GM19239 (cell line): ENCODE results near the gene TIAM1.

Source experiments
- DNase-seq: peaks from one replicate; pipeline ENCODE4 v3.0.0; 2011; ENCODE audit warnings: low spot score; ENCODE audit not compliant: insufficient read length
- FAIRE-seq: peaks from 2 replicates; lab custom pipeline; 2011; peaks lifted over from hg19 to GRCh38; lab: Jason Lieb, UNC

The TIAM1 gene

DNA sequence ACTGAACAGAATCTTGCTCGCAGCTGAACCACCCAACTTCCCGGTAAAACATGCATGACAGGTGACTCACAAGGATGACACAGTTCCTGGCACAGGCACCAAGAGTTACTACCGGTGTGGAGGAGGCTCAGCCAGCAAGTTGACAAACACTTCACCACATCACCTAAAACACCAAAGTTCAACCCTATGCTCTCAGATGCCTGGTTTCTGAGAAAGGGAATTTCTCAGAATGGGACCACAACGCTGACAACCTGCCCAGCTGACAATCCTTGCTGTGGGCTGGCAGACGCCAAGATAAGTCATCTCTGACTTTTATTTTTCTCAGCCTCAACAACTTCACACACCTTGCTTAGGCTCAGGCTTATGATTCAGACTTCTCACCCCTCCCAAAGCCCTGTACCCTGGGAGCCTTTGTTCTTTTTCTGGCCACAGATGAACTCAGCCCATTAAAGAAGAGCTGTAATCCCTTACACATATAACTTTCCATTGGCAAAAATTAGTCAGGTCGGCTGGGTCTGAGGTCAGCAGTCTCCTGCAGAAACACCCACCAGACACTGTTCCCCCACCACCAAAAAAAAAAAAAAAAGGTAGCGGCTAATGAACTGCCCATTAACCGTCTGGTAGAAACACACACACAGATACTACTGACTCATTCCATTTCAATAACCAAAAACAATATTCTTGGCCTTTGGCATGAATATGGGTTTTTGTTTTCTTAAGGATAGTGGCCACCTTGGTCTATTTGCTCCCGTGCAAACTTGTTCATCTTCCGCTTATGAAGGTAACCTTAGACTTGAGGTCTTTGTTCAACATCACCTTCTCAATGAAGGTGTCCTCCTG lies 10.8 kb upstream of the TIAM1 start:
- DNase-seq = no peak
- no peak for FAIRE-seq

- FAIRE-seq = no peak
- DNase-seq = no peak
Observed at GRCh38 chr21:31354122-31354521, 10.1 kb upstream of the TIAM1 start.

- no peak for FAIRE-seq
- no peak for DNase-seq
Observed at GRCh38 chr21:31352836-31353235, 8.8 kb upstream of the TIAM1 start.

DNA sequence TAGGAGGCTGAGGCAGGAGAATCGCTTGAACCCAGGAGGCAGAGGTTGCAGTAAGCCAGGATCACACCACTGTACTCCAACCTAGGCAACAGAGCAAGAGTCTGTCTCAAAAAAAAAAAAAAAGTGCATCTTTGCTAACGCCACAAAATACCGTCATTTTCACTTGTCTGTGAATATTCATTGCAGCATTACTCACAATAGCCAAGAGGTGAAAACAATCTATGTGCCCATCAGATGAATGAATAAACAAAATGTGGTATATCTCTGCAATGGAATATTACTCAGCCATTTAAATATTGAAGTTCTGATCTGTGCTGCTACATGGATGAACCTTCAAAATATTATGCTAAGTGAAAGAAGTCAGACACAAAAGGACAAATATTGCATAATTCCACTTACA lies 7.9 kb upstream of the TIAM1 start:
- FAIRE-seq = no peak
- no peak for DNase-seq

DNA sequence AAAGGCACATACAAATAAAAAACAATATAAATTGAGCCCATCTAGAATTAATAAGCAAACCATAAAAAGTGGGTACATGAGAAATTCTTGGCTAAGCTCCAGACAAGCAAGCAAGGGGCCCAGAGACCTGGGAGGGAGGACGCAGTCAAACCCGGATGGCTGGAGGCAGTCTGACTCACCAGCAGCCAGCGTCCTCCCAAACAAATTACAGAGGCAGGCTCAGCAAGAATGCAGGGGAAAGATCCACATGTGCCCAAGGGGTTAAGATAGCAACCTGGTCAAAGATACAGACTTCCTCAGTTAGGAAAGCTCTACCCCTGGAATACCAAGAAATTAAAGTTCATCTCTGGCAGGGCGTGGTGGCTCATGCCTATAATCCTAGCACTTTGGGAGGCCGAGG lies 7.4 kb upstream of the TIAM1 start:
- FAIRE-seq (no peak), DNase-seq (no peak)

DNA sequence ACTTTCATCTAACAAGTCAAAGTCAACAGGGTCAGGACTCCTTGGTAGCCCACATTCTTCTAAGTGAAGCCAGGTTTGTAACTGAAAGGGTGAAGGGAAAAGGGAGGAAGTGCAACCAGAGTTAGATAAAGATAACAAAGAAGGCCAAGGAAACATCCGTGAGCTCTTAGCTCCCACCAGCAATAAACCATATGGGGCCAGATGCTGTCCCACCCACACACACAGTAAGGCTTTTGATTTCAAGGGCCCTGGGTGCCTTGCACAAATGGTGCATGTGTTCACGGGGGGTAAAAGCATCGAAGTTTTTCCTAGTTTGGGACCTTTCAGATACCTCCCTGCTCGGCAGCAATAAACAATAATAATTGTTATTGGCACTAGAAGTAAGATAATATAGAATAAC lies 5.1 kb upstream of the TIAM1 start:
- FAIRE-seq = no peak
- no peak for DNase-seq

- no peak for FAIRE-seq
Observed at GRCh38 chr21:31348188-31348587, 4.1 kb upstream of the TIAM1 start.

DNA sequence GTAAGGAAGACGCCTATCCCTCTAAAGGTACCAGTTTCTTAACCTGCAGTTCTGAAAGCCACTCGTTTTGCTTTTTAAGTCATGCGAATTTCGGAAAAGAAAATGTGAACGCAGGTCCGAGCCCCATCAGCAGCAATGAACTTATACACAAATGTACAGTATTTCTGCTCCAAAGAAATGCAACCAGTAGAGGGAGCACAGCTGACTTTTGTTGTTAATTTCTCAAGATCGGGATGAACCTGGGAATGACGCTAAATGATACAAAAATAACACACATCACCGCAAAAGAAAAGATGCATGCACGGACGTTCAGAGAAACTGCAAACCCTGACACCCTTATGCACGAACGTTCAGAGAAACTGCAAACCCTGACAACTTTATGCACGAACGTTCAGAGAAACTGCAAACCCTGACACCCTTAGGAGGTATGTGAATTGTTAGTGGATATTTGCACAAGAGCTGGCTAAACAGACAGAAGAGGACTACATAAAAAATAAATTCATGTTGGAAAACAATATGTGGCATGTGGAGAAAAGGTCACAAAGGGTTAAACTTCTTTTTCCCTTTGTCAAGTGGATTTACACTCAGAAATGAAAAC lies 3.5 kb upstream of the TIAM1 start:
- FAIRE-seq (no peak), DNase-seq (no peak)

More at GRCh38 chr21:31348188-31348587, 4.1 kb upstream of the TIAM1 start:
- no peak for DNase-seq

DNA sequence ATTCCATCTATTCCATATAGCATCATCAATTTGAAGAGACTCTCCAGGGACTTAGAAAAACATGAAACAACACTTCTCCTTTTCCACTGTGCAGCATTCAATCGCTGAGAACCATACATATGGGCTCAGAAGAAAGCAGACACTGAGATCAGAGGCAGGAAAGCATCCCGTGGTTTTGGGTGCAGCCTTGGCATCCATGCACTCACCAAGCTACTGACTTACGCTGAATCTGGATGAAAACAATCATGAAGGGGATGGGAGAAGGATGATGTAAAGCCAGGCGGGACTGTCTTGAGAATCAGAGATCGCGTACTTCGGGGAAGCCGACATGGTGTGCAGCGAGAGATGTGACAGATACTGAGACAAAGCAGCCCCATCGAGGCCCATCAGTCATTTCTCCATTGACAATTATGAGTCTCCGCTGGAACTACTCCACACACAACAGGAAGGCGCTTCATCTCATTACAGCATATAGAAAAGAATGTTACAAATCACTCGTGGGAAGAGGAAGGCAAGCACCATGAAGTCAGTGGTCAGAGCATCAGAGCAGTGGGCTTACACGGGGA lies 2.3 kb upstream of the TIAM1 start:
- FAIRE-seq = no peak

GRCh38 chr21:31345136-31345535 lies 1.1 kb upstream of the TIAM1 start:
- FAIRE-seq = no peak
- no peak for DNase-seq

More for the DNA sequence above, 2.3 kb upstream of the TIAM1 start:
- DNase-seq = no peak

- DNase-seq (no peak), FAIRE-seq (no peak)
Observed at GRCh38 chr21:31343030-31343510, 991 bp downstream of the TIAM1 start.

GRCh38 chr21:31342348-31342747 lies 1.7 kb downstream of the TIAM1 start:
- FAIRE-seq (no peak), DNase-seq (no peak)

DNA sequence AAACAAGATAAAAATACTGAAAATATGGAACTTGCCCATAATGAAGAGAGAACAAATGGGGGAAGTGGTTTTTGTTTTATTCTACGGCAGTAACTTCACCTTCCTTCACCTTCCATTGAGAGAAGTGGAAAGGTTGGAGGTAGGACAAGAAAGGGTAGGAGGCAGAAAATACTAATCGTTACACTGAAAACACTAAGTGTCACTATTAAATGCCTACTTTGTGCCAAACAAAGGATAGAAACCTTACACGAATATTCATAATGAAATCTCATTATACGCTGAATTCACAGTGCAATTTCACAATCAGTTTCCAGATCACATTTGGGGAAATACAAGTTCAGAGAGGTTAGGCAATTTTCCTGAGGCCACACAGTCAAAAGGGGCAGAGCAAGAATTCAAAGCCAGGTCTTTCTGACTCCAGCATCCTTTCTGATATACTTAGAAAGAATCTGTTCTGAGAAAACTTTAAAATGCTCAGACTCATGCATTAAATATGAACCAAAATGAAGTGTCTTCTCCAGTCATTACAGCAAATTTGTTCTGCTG lies 3.0 kb downstream of the TIAM1 start:
- FAIRE-seq (no peak), DNase-seq (no peak)

- no peak for DNase-seq
- no peak for FAIRE-seq
Observed at GRCh38 chr21:31340514-31340913, 3.5 kb downstream of the TIAM1 start.

DNA sequence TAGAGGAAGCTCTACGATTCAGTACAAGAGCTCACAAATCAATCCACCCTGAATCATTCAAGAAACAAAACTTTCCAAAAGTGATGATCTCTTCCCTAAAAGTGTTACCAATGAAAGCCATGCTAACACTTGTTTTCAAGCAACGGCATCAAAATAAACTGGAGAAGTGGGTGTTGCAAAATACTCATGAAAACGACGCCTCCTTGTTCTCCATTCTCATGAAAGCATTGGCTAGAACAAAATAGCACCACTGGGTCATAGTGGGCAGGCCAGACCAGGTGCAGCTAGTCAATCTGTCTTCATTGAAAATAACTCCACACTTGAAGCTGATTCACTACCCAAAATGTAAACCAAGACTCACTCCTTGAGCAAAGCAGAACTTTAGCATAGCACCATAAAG lies 4.3 kb downstream of the TIAM1 start:
- DNase-seq (no peak), FAIRE-seq (no peak)

GRCh38 chr21:31338908-31339368 lies 5.1 kb downstream of the TIAM1 start:
- FAIRE-seq (no peak), DNase-seq (no peak)

- DNase-seq (no peak), FAIRE-seq (no peak)
Observed at GRCh38 chr21:31337996-31338907, 5.8 kb downstream of the TIAM1 start.

DNA sequence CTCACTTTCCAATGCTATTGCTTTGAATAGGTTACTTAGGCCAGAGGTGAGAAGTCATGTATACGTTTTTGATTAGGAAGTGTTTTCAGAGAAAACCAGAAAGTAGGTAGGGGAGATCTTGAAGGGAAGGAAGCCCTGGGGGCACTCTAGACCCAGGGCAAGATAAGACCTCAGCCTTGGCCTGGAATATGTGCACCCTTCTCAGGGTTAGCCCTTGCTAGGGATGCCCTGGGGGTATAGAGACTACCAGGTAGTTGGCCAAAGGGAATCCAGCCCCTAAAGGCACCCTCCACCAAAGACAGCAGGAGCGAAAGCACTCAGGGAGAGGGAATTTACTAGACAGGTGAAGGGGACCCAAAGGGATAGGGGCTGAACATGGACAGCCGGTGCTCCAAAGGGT lies 7.0 kb downstream of the TIAM1 start:
- DNase-seq (no peak), FAIRE-seq (no peak)

DNA sequence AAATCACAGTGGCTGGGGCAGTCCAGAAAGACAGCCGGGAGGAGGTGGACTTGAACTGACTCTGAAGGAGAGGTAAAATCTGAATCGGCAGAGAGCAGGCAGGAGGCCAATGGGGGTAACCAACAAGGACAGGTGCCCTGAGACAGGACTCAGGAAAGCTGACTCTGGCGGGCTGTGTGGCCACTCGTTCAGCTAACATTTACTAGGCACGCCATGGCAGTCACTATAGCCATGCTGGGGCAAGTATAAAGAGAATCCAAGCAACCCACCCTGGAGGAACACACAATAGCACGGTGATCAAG lies 7.4 kb downstream of the TIAM1 start:
- DNase-seq (no peak), FAIRE-seq (no peak)
